ENCODE measurements around the gene IGF1R. TPM values are rescaled to one million over a fixed set of nuclear protein-coding genes. Genes with fewer than 3 reads are reported as not detected.

The IGF1R gene
- total RNA-seq, 1 donor from 2014 or later = 151 TPM

- H3K27ac ChIP-seq = no peak overlapping the region
- H3K4me1 ChIP-seq = peaks cover 6 to 36% of the 10 kb centered on the region in 2 donors
- H3K9me3 ChIP-seq = no peaks in the 10 kb centered on the region
- TF ChIP-seq CTCF (IDR thresholded peaks at IDR 0.05) = no peak
- no peaks in the 10 kb centered on the region for H3K27me3 ChIP-seq
- DNase-seq (ENCODE audit: low spot score in 2 of 2) = no peak
- H3K36me3 ChIP-seq = no peaks in the 10 kb centered on the region
- intact Hi-C loops (cut with DNase I) = loop anchor here (10.0 kb wide), 1 partner anchor 248 kb away; no protein-coding TSS in a partner anchor
- H3K4me3 ChIP-seq = no peak overlapping the region
Measured at GRCh38 chr15:98772895-98773294, 124.6 kb downstream of the IGF1R start.

- Histone ChIP-seq H3K36me3 (no peaks in the 10 kb centered on the region), H3K27me3 (no peaks in the 10 kb centered on the region), H3K9me3 (no peaks in the 10 kb centered on the region), H3K4me3 (no peak overlapping the region), H3K4me1 (peaks cover 6 to 33% of the 10 kb centered on the region in 2 donors), H3K27ac (no peak overlapping the region)
- TF ChIP-seq CTCF (IDR thresholded peaks at IDR 0.05) = no peak
- DNase-seq (ENCODE audit: low spot score in 2 of 2) = no peak
- intact Hi-C loops (cut with DNase I) = loop anchor here (10.0 kb wide), 1 partner anchor 249 kb away; no protein-coding TSS in a partner anchor
Measured at GRCh38 chr15:98773616-98774015, 125.3 kb downstream of the IGF1R start.

- intact Hi-C loops (cut with DNase I) = loop anchor here (5.0 to 10.0 kb wide), 5 partner anchors 48 to 302 kb away; no protein-coding TSS in a partner anchor
Measured at GRCh38 chr15:98774756-98775497, 126.6 kb downstream of the IGF1R start.

GRCh38 chr15:98775498-98776230, 127.3 kb downstream of the IGF1R start:
- H3K4me3 ChIP-seq = no peak overlapping the region
- peak overlapping the region in 1 of 2 donors; percentile 32 for H3K27ac ChIP-seq
- peaks cover 6 to 45% of the 10 kb centered on the region in 2 donors for H3K4me1 ChIP-seq
- H3K9me3 ChIP-seq = no peaks in the 10 kb centered on the region
- intact Hi-C loops (cut with DNase I) = loop anchor here (5.0 to 10.0 kb wide), 5 partner anchors 48 to 302 kb away; no protein-coding TSS in a partner anchor
- DNase-seq (ENCODE audit: low spot score in 2 of 2) = no peak
- no peaks in the 10 kb centered on the region for H3K27me3 ChIP-seq
- no peaks in the 10 kb centered on the region for H3K36me3 ChIP-seq
- TF ChIP-seq CTCF (IDR thresholded peaks at IDR 0.05) = no peak

More at GRCh38 chr15:98774756-98775497, 126.6 kb downstream of the IGF1R start:
- Histone ChIP-seq H3K27ac (no peak overlapping the region), H3K36me3 (no peaks in the 10 kb centered on the region), H3K27me3 (no peaks in the 10 kb centered on the region), H3K9me3 (no peaks in the 10 kb centered on the region), H3K4me3 (no peak overlapping the region), H3K4me1 (peaks cover 6 to 44% of the 10 kb centered on the region in 2 donors)
- no peak for TF ChIP-seq CTCF (IDR thresholded peaks at IDR 0.05)
- no peak for DNase-seq (ENCODE audit: low spot score in 2 of 2)

GRCh38 chr15:98776607-98777281, 128.4 kb downstream of the IGF1R start:
- DNase-seq (ENCODE audit: low spot score in 2 of 2) = no peak
- Histone ChIP-seq H3K4me3 (peak overlapping the region in 1 of 2 donors; percentile 1), H3K27me3 (no peaks in the 10 kb centered on the region), H3K4me1 (peaks cover 6 to 43% of the 10 kb centered on the region in 2 donors), H3K36me3 (no peaks in the 10 kb centered on the region), H3K9me3 (no peaks in the 10 kb centered on the region), H3K27ac (peak overlapping the region; percentile 55 to 57)
- intact Hi-C loops (cut with DNase I) = loop anchor here (5.0 to 10.0 kb wide), 5 partner anchors 49 to 301 kb away; no protein-coding TSS in a partner anchor
- TF ChIP-seq CTCF (IDR thresholded peaks at IDR 0.05) = no peak

All from ascending aorta (tissue), 2 donors.